ENCODE measurements around the gene PDE8A.

PDE8A gene

GRCh38 chr15:85137489-85138168 is 156.0 kb downstream of the PDE8A start:
- TF ChIP-seq, protein P1, sequence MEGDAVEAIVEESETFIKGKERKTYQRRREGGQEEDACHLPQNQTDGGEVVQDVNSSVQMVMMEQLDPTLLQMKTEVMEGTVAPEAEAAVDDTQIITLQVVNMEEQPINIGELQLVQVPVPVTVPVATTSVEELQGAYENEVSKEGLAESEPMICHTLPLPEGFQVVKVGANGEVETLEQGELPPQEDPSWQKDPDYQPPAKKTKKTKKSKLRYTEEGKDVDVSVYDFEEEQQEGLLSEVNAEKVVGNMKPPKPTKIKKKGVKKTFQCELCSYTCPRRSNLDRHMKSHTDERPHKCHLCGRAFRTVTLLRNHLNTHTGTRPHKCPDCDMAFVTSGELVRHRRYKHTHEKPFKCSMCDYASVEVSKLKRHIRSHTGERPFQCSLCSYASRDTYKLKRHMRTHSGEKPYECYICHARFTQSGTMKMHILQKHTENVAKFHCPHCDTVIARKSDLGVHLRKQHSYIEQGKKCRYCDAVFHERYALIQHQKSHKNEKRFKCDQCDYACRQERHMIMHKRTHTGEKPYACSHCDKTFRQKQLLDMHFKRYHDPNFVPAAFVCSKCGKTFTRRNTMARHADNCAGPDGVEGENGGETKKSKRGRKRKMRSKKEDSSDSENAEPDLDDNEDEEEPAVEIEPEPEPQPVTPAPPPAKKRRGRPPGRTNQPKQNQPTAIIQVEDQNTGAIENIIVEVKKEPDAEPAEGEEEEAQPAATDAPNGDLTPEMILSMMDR (IDR thresholded peaks at IDR 0.05; ENCODE audit: borderline replicate concordance, control extremely low read depth, extremely low read depth, insufficient read depth, missing control alignments): no peak
- in situ Hi-C loops (cut with MboI; ENCODE audit: low sequenced_read_pairs, unreplicated experiment): loop anchor here (25.0 kb wide), 1 partner anchor 175 kb away; no protein-coding TSS in a partner anchor
- DNase-seq (ENCODE audit: low spot score): no peak

DNA sequence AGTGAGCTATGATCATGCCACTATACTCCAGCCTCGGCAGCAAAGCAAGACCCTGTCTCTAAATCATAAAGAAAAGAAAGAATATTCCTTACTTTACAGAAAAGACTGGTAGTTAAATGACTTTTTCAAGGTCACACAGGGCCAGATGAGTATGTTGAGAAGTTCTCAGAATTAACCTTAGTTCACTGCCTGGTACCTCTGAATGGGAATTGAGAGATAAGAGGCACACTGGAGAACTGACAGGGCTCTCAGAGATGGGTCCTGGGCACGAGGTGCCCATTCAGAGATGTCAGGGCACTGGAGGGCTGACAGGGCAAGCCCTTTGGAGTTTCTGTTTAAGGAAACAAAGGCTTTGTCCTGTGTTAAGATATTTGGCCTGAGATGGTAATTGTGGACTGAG is 157.7 kb downstream of the PDE8A start:
- TF ChIP-seq, protein P1 (IDR thresholded peaks at IDR 0.05; ENCODE audit: borderline replicate concordance, control extremely low read depth, extremely low read depth, insufficient read depth, missing control alignments): no peak
- in situ Hi-C loops (cut with MboI; ENCODE audit: low sequenced_read_pairs, unreplicated experiment): loop anchor here (25.0 kb wide), 1 partner anchor 177 kb away; no protein-coding TSS in a partner anchor
- DNase-seq (ENCODE audit: low spot score): no peak

DNA sequence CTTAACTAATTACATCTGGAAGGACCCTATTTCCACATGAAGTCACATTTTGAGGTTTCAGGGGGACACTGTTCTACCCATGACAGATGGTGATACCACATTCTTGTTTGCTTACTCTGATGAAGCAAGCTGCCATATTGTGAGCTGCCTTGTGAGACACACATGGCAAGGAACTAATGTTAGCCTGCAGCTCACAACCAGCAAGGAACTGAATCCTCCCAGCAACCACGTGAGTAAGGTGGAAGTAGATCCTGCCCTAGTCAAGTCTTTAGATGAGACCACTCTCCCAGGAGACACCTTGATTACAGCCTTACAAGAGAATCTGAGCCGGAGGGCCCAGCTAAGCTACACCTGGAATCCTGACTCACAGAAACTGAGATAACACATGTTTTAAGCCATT is 160.1 kb downstream of the PDE8A start:
- DNase-seq (ENCODE audit: low spot score): no peak
- in situ Hi-C loops (cut with MboI; ENCODE audit: low sequenced_read_pairs, unreplicated experiment): loop anchor here (25.0 kb wide), 1 partner anchor 179 kb away; no protein-coding TSS in a partner anchor
- TF ChIP-seq, protein P1 (IDR thresholded peaks at IDR 0.05; ENCODE audit: borderline replicate concordance, control extremely low read depth, extremely low read depth, insufficient read depth, missing control alignments): no peak

GRCh38 chr15:85142312-85142711 is 160.7 kb downstream of the PDE8A start:
- in situ Hi-C loops (cut with MboI; ENCODE audit: low sequenced_read_pairs, unreplicated experiment): loop anchor here (25.0 kb wide), 1 partner anchor 180 kb away; no protein-coding TSS in a partner anchor

GRCh38 chr15:85149465-85150129 is 167.9 kb downstream of the PDE8A start:
- in situ Hi-C loops (cut with MboI; ENCODE audit: low sequenced_read_pairs, unreplicated experiment): loop anchor here (25.0 kb wide), 2 partner anchors 138 to 187 kb away; no protein-coding TSS in a partner anchor
- no peak for DNase-seq (ENCODE audit: low spot score)
- TF ChIP-seq, protein P1 (IDR thresholded peaks at IDR 0.05; ENCODE audit: borderline replicate concordance, control extremely low read depth, extremely low read depth, insufficient read depth, missing control alignments): no peak

More at GRCh38 chr15:85142312-85142711, 160.7 kb downstream of the PDE8A start:
- TF ChIP-seq, protein P1 (IDR thresholded peaks at IDR 0.05; ENCODE audit: borderline replicate concordance, control extremely low read depth, extremely low read depth, insufficient read depth, missing control alignments): no peak
- DNase-seq (ENCODE audit: low spot score): no peak

- in situ Hi-C loops (cut with MboI; ENCODE audit: low sequenced_read_pairs, unreplicated experiment): loop anchor here (25.0 kb wide), 1 partner anchor 137 kb away; no protein-coding TSS in a partner anchor
- TF ChIP-seq, protein P1 (IDR thresholded peaks at IDR 0.05; ENCODE audit: borderline replicate concordance, control extremely low read depth, extremely low read depth, insufficient read depth, missing control alignments): no peak
- no peak for DNase-seq (ENCODE audit: low spot score)
Observed at GRCh38 chr15:85150130-85150480, 168.4 kb downstream of the PDE8A start.

Data from GM13976 (cell line).